Skeletal muscle tissue (tissue), 4 donors: ENCODE data around the gene EOGT. TPM values are rescaled to one million over a fixed set of nuclear protein-coding genes. Genes with fewer than 3 reads are reported as not detected.

ENCODE experiments used
- H3K27ac ChIP-seq: one replicate; pipeline ENCODE4 v1.7.0; 2013; ENCODE audit warnings: mild to moderate bottlenecking, low read depth, low read length, inconsistent platforms
- H3K27me3 ChIP-seq, 3 donors: one replicate each; pipeline ENCODE4 v1.7.0; 2013; ENCODE audit warnings: low read length in 3 of 3; ENCODE audit not compliant: control insufficient read depth in 3 of 3, insufficient read depth in 3 of 3
- H3K36me3 ChIP-seq, 3 donors: one replicate each; pipeline ENCODE4 v1.7.0; 2013; ENCODE audit warnings: low read length in 3 of 3; ENCODE audit not compliant: control insufficient read depth in 3 of 3, insufficient read depth in 3 of 3
- H3K4me1 ChIP-seq, 3 donors: one replicate each; pipeline ENCODE4 v1.7.0; 2013; ENCODE audit warnings: low read length in 3 of 3, mild to moderate bottlenecking in 3 of 3; ENCODE audit not compliant: control insufficient read depth in 3 of 3, insufficient read depth in 3 of 3
- H3K4me3 ChIP-seq, 3 donors: one replicate each; pipeline ENCODE4 v1.7.0; 2013; ENCODE audit warnings: low read length in 3 of 3
- H3K9ac ChIP-seq, 3 donors: one replicate each; pipeline ENCODE4 v1.7.0; 2013; ENCODE audit warnings: low read length in 3 of 3, mild to moderate bottlenecking in 3 of 3, moderate library complexity in 2 of 3, low read depth in 1 of 3
- H3K9me3 ChIP-seq, 3 donors: one replicate each; pipeline ENCODE4 v1.7.0; 2013; ENCODE audit warnings: low read length in 3 of 3; ENCODE audit not compliant: control insufficient read depth in 3 of 3
- total RNA-seq: library from RNA; depleted of rRNA; stranded (reverse); fragments of >200 nt; gene quantifications from one replicate; pipeline ENCODE4 v1.2.3, GENCODE V29; 2014
- donor health status: Osteomylitis.

The EOGT gene
- total RNA-seq, 1 donor from 2014 or later = 13.0 TPM

- peaks cover 16 to 25% (median 20%) of the 10 kb centered on the region in 3 donors for H3K36me3 ChIP-seq
- peak overlapping the region; percentile 96 for H3K27ac ChIP-seq
- no peak overlapping the region for H3K4me3 ChIP-seq
- H3K27me3 ChIP-seq = no peaks in the 10 kb centered on the region
- no peaks in the 10 kb centered on the region for H3K9me3 ChIP-seq
- peaks cover 32 to 36% (median 33%) of the 10 kb centered on the region in 3 donors for H3K4me1 ChIP-seq
- H3K9ac ChIP-seq = no peak overlapping the region
Measured at GRCh38 chr3:69011096-69011730, 2.3 kb downstream of the EOGT start.

GRCh38 chr3:69009559-69010410 lies 3.7 kb downstream of the EOGT start:
- H3K27me3 ChIP-seq = no peaks in the 10 kb centered on the region
- no peaks in the 10 kb centered on the region for H3K9me3 ChIP-seq
- peaks cover 30 to 33% (median 31%) of the 10 kb centered on the region in 3 donors for H3K4me1 ChIP-seq
- peaks cover 24 to 37% (median 30%) of the 10 kb centered on the region in 3 donors for H3K36me3 ChIP-seq
- no peak overlapping the region for H3K4me3 ChIP-seq
- peak overlapping the region in 1 of 3 donors; percentile 0 for H3K9ac ChIP-seq
- peak overlapping the region; percentile 52 for H3K27ac ChIP-seq

GRCh38 chr3:69008980-69009379 lies 4.5 kb downstream of the EOGT start:
- H3K36me3 ChIP-seq = peaks cover 27 to 44% (median 30%) of the 10 kb centered on the region in 3 donors
- H3K9me3 ChIP-seq = no peaks in the 10 kb centered on the region
- H3K9ac ChIP-seq = peak overlapping the region in 1 of 3 donors; percentile 55
- H3K27me3 ChIP-seq = no peaks in the 10 kb centered on the region
- peaks cover 26 to 31% (median 29%) of the 10 kb centered on the region in 3 donors for H3K4me1 ChIP-seq
- H3K27ac ChIP-seq = no peak overlapping the region
- H3K4me3 ChIP-seq = no peak overlapping the region

- H3K4me1 ChIP-seq = peaks cover 10 to 15% (median 12%) of the 10 kb centered on the region in 3 donors
- H3K36me3 ChIP-seq = peaks cover 29 to 62% (median 58%) of the 10 kb centered on the region in 3 donors
- no peak overlapping the region for H3K27ac ChIP-seq
- no peak overlapping the region for H3K4me3 ChIP-seq
- H3K9ac ChIP-seq = no peak overlapping the region
- no peaks in the 10 kb centered on the region for H3K27me3 ChIP-seq
- no peaks in the 10 kb centered on the region for H3K9me3 ChIP-seq
Measured at GRCh38 chr3:69005791-69006482, 7.5 kb downstream of the EOGT start.

- no peaks in the 10 kb centered on the region for H3K27me3 ChIP-seq
- H3K4me3 ChIP-seq = no peak overlapping the region
- H3K9me3 ChIP-seq = no peaks in the 10 kb centered on the region
- H3K4me1 ChIP-seq = peaks cover 9 to 10% (median 9%) of the 10 kb centered on the region in 3 donors
- H3K9ac ChIP-seq = no peak overlapping the region
- peaks cover 23 to 62% (median 58%) of the 10 kb centered on the region in 3 donors for H3K36me3 ChIP-seq
- H3K27ac ChIP-seq = no peak overlapping the region
Measured at GRCh38 chr3:69005071-69005790, 8.3 kb downstream of the EOGT start.

GRCh38 chr3:69004138-69004537 lies 9.3 kb downstream of the EOGT start:
- Histone ChIP-seq H3K27me3 (no peaks in the 10 kb centered on the region), H3K9me3 (no peaks in the 10 kb centered on the region), H3K27ac (no peak overlapping the region), H3K9ac (no peak overlapping the region), H3K36me3 (peaks cover 23 to 63% (median 50%) of the 10 kb centered on the region in 3 donors), H3K4me1 (peaks cover 0 to 5% (median 3%) of the 10 kb centered on the region in 3 donors), H3K4me3 (no peak overlapping the region)

- no peaks in the 10 kb centered on the region for H3K27me3 ChIP-seq
- peaks cover 0 to 2% (median 0%) of the 10 kb centered on the region in 3 donors for H3K9me3 ChIP-seq
- peaks cover 0 to 6% (median 0%) of the 10 kb centered on the region in 3 donors for H3K4me1 ChIP-seq
- no peak overlapping the region for H3K9ac ChIP-seq
- H3K4me3 ChIP-seq = no peak overlapping the region
- peaks cover 34 to 64% (median 62%) of the 10 kb centered on the region in 3 donors for H3K36me3 ChIP-seq
- H3K27ac ChIP-seq = no peak overlapping the region
Measured at GRCh38 chr3:68999605-69000004, 13.9 kb downstream of the EOGT start.

GRCh38 chr3:68999158-68999557 lies 14.3 kb downstream of the EOGT start:
- no peaks in the 10 kb centered on the region for H3K27me3 ChIP-seq
- peaks cover 35 to 67% (median 63%) of the 10 kb centered on the region in 3 donors for H3K36me3 ChIP-seq
- H3K4me3 ChIP-seq = no peak overlapping the region
- H3K27ac ChIP-seq = no peak overlapping the region
- peaks cover 0 to 6% (median 0%) of the 10 kb centered on the region in 3 donors for H3K4me1 ChIP-seq
- no peak overlapping the region for H3K9ac ChIP-seq
- peaks cover 0 to 2% (median 0%) of the 10 kb centered on the region in 3 donors for H3K9me3 ChIP-seq

GRCh38 chr3:68997887-68998286 lies 15.6 kb downstream of the EOGT start:
- peaks cover 41 to 58% (median 56%) of the 10 kb centered on the region in 3 donors for H3K36me3 ChIP-seq
- H3K4me3 ChIP-seq = no peak overlapping the region

More at GRCh38 chr3:68997887-68998286, 15.6 kb downstream of the EOGT start:
- Histone ChIP-seq H3K27ac (no peak overlapping the region), H3K9me3 (peaks cover 0 to 2% (median 0%) of the 10 kb centered on the region in 3 donors), H3K9ac (no peak overlapping the region), H3K27me3 (no peaks in the 10 kb centered on the region), H3K4me1 (peaks cover 0 to 6% (median 0%) of the 10 kb centered on the region in 3 donors)
